ENCODE results near the gene CCL23. TPM values are rescaled to one million over a fixed set of nuclear protein-coding genes. Genes with fewer than 3 reads are reported as not detected.

CCL23 gene
- total RNA-seq, 2 experiments from 2014 or later, result not detected

GRCh38 chr17:36004594-36005108 lies 13.1 kb downstream of the CCL23 start:
- CTCF ChIA-PET (ENCODE audit: unreplicated experiment), result no interaction called here
- Histone ChIP-seq H3K4me2 (ENCODE audit: low read length) (no peak overlapping the region), H3K9me3 (ENCODE audit: low read length) (no peaks in the 10 kb centered on the region), H3K36me3 (ENCODE audit: insufficient read depth, low read length) (no peaks in the 10 kb centered on the region), H3K4me3 (ENCODE audit: low read depth, low read length, poor library complexity, severe bottlenecking) (no peak overlapping the region), H3K27ac (ENCODE audit: low read depth, low read length, poor library complexity, severe bottlenecking) (no peak overlapping the region), H3K79me2 (ENCODE audit: insufficient read depth, low read depth, low read length) (no peaks in the 10 kb centered on the region), H4K20me1 (ENCODE audit: insufficient read depth, low read length) (no peaks in the 10 kb centered on the region), H3K4me1 (ENCODE audit: insufficient read depth, low read length, poor library complexity, severe bottlenecking) (no peaks in the 10 kb centered on the region), H2AFZ (ENCODE audit: low read length) (no peak overlapping the region), H3K9me2 (ENCODE audit: insufficient read depth, low read length) (no peaks in the 10 kb centered on the region)
- no peak for TF ChIP-seq EZH2phosphoT487 (IDR thresholded peaks at IDR 0.05; ENCODE audit: borderline replicate concordance, low read depth, low read length)
- TF ChIP-seq CTCF (conservative IDR thresholded peaks at IDR 0.05; ENCODE audit: low read length), result no peak
- POLR2A ChIA-PET, result interaction anchor here (0.6 kb wide), 1 partner anchor 12 kb away, joined by 5 read pairs; no protein-coding TSS in a partner anchor
- no peak for DNase-seq (ENCODE audit: low spot score)
- intact Hi-C loops (cut with micrococcal nuclease; ENCODE audit: unreplicated experiment), result no loop called here
- no TSS peak for BruUV-seq (replicated peaks)

GRCh38 chr17:36002631-36003030 lies 15.1 kb downstream of the CCL23 start:
- BruUV-seq (replicated peaks), result no TSS peak
- TF ChIP-seq EZH2phosphoT487 (IDR thresholded peaks at IDR 0.05; ENCODE audit: borderline replicate concordance, low read depth, low read length) (no peak), CTCF (conservative IDR thresholded peaks at IDR 0.05; ENCODE audit: low read length) (no peak)

GRCh38 chr17:36001862-36002603 lies 15.7 kb downstream of the CCL23 start:
- ChIA-PET POLR2A (interaction anchor here (0.6 kb wide), 1 partner anchor 110 kb away, joined by 3 read pairs; no protein-coding TSS in a partner anchor), CTCF (ENCODE audit: unreplicated experiment) (no interaction called here)
- no peaks in the 10 kb centered on the region for H3K4me1 ChIP-seq (ENCODE audit: insufficient read depth, low read length, poor library complexity, severe bottlenecking)
- BruUV-seq (replicated peaks), result no TSS peak
- H3K4me2 ChIP-seq (ENCODE audit: low read length), result no peak overlapping the region
- no peak for TF ChIP-seq CTCF (conservative IDR thresholded peaks at IDR 0.05; ENCODE audit: low read length)
- no peak for TF ChIP-seq EZH2phosphoT487 (IDR thresholded peaks at IDR 0.05; ENCODE audit: borderline replicate concordance, low read depth, low read length)
- no peaks in the 10 kb centered on the region for H3K79me2 ChIP-seq (ENCODE audit: insufficient read depth, low read depth, low read length)
- no peaks in the 10 kb centered on the region for H3K36me3 ChIP-seq (ENCODE audit: insufficient read depth, low read length)
- H2AFZ ChIP-seq (ENCODE audit: low read length), result no peak overlapping the region
- H4K20me1 ChIP-seq (ENCODE audit: insufficient read depth, low read length), result no peaks in the 10 kb centered on the region
- H3K27ac ChIP-seq (ENCODE audit: low read depth, low read length, poor library complexity, severe bottlenecking), result no peak overlapping the region
- no peaks in the 10 kb centered on the region for H3K9me2 ChIP-seq (ENCODE audit: insufficient read depth, low read length)
- no peak for DNase-seq (ENCODE audit: low spot score)
- H3K9me3 ChIP-seq (ENCODE audit: low read length), result no peaks in the 10 kb centered on the region
- intact Hi-C loops (cut with micrococcal nuclease; ENCODE audit: unreplicated experiment), result no loop called here
- H3K4me3 ChIP-seq (ENCODE audit: low read depth, low read length, poor library complexity, severe bottlenecking), result no peak overlapping the region

More at GRCh38 chr17:36002631-36003030, 15.1 kb downstream of the CCL23 start:
- CTCF ChIA-PET (ENCODE audit: unreplicated experiment), result no interaction called here
- Histone ChIP-seq H2AFZ (ENCODE audit: low read length) (no peak overlapping the region), H3K4me3 (ENCODE audit: low read depth, low read length, poor library complexity, severe bottlenecking) (no peak overlapping the region), H3K27ac (ENCODE audit: low read depth, low read length, poor library complexity, severe bottlenecking) (no peak overlapping the region), H3K4me2 (ENCODE audit: low read length) (no peak overlapping the region), H4K20me1 (ENCODE audit: insufficient read depth, low read length) (no peaks in the 10 kb centered on the region), H3K36me3 (ENCODE audit: insufficient read depth, low read length) (no peaks in the 10 kb centered on the region), H3K4me1 (ENCODE audit: insufficient read depth, low read length, poor library complexity, severe bottlenecking) (no peaks in the 10 kb centered on the region), H3K79me2 (ENCODE audit: insufficient read depth, low read depth, low read length) (no peaks in the 10 kb centered on the region), H3K9me3 (ENCODE audit: low read length) (no peaks in the 10 kb centered on the region), H3K9me2 (ENCODE audit: insufficient read depth, low read length) (no peaks in the 10 kb centered on the region)
- POLR2A ChIA-PET, result no interaction called here
- intact Hi-C loops (cut with micrococcal nuclease; ENCODE audit: unreplicated experiment), result no loop called here
- no peak for DNase-seq (ENCODE audit: low spot score)

All from OCI-LY7 (cell line).